ENCODE results near the gene MEGF6. TPM values are rescaled to one million over a fixed set of nuclear protein-coding genes. Genes with fewer than 3 reads are reported as not detected.

The MEGF6 gene
- total RNA-seq, 1 experiment from 2014 or later, result 21.3 TPM

- Mint-ChIP-seq H3K27ac (no peak overlapping the region), H3K36me3 (ENCODE audit: insufficient read depth in 1 of 3, low read depth in 3 of 3) (peaks cover 7 to 9% (median 9%) of the 10 kb centered on the region in 3 experiments; a peak in 5 of 7 replicates), H3K9me3 (peaks cover 2 to 4% of the 10 kb centered on the region in 2 experiments; a peak in 2 of 5 replicates), H3K4me1 (peaks cover 0 to 4% of the 10 kb centered on the region in 2 experiments; a peak in 1 of 4 replicates), H3K27me3 (ENCODE audit: low read depth) (no peaks in the 10 kb centered on the region; the same call in 1 of the 2 replicates), H3K4me3 (no peak overlapping the region)
- H3K9me3 ChIP-seq (ENCODE audit: control insufficient read depth, low read depth, low read length), result no peaks in the 10 kb centered on the region
- H2BK5ac ChIP-seq (ENCODE audit: insufficient read length, low read length), result no peak overlapping the region
- H4K91ac ChIP-seq (ENCODE audit: insufficient read length, low read depth, low read length), result no peak overlapping the region
- no CpG with 5 or more reads among the region's 16 CpGs for WGBS (ENCODE audit: extremely low coverage, insufficient read length, low lambda C conversion rate)
- no peaks in the 10 kb centered on the region for H4K20me1 ChIP-seq (ENCODE audit: control insufficient read depth, insufficient read depth, insufficient read length)
- H2AFZ ChIP-seq (ENCODE audit: low read length), result no peak overlapping the region
- no peak overlapping the region for H4K5ac ChIP-seq (ENCODE audit: insufficient read length, low read depth, low read length)
- H2BK120ac ChIP-seq (ENCODE audit: low read depth, low read length, poor library complexity, severe bottlenecking), result no peak overlapping the region
- DNase-seq, result no peak
- H3K4me2 ChIP-seq (ENCODE audit: insufficient read depth, insufficient read length, low read length), result no peak overlapping the region
- no peak overlapping the region for H3K27ac ChIP-seq (ENCODE audit: insufficient read length, low read depth, low read length)
- no peak overlapping the region for H2BK15ac ChIP-seq (ENCODE audit: low read depth, low read length)
- TF ChIP-seq CTCF (conservative IDR thresholded peaks at IDR 0.05), result no peak
- H3K4me1 ChIP-seq (ENCODE audit: insufficient read depth, low read length), result no peaks in the 10 kb centered on the region
- H2BK20ac ChIP-seq (ENCODE audit: low read depth, low read length, poor library complexity, severe bottlenecking), result no peak overlapping the region
- H3K79me1 ChIP-seq (ENCODE audit: insufficient read depth, low read depth, low read length, poor library complexity, severe bottlenecking), result no peaks in the 10 kb centered on the region
- H3K23me2 ChIP-seq (ENCODE audit: insufficient read length, low read depth, low read length, poor library complexity, severe bottlenecking), result no peaks in the 10 kb centered on the region
- no peak overlapping the region for H3T11ph ChIP-seq (ENCODE audit: low read length)
- H3K4ac ChIP-seq (ENCODE audit: low read depth, low read length), result no peak overlapping the region
- no peak overlapping the region for H3K18ac ChIP-seq (ENCODE audit: insufficient read length, low read depth, low read length)
- H3K27me3 ChIP-seq (ENCODE audit: insufficient read depth, low read length), result no peaks in the 10 kb centered on the region
- H4K8ac ChIP-seq (replicated peaks; ENCODE audit: insufficient read length, low read depth, low read length), result no peak overlapping the region
- H2AK5ac ChIP-seq (ENCODE audit: insufficient read length, low read length), result no peak overlapping the region
- H2BK12ac ChIP-seq (ENCODE audit: insufficient read length, low read depth, low read length), result no peak overlapping the region
- no peak overlapping the region for H3K14ac ChIP-seq (ENCODE audit: insufficient read depth, low read length)
- no peak overlapping the region for H3K56ac ChIP-seq (ENCODE audit: insufficient read length, low read depth, low read length)
- H3K79me2 ChIP-seq (ENCODE audit: insufficient read depth, low read length), result no peaks in the 10 kb centered on the region
- no peak overlapping the region for H3K23ac ChIP-seq (ENCODE audit: insufficient read length, low read depth, low read length)
- no peak overlapping the region for H3K9ac ChIP-seq (ENCODE audit: extremely low read depth, insufficient read length, low read length)
Observed at GRCh38 chr1:3579626-3580025, 31.7 kb downstream of the MEGF6 start.
